A549 (cell line): ENCODE results near the gene LRRN4CL.

Experiments
- BHLHE40 ChIP-seq: IDR thresholded peaks from 2 replicates; pipeline ENCODE4 v1.6.1; 2012; ENCODE audit warnings: low read depth, low read length, inconsistent platforms
- CHD4 ChIP-seq: fragments of 200-600 bp; sonication (generic); IDR thresholded peaks from 2 replicates; pipeline ENCODE4 v1.6.1; 2016; ENCODE audit warnings: antibody characterized with exemption, mild to moderate bottlenecking, borderline replicate concordance
- CTCF ChIP-seq: fragments of >200 bp; sonication (Bioruptor Twin); formaldehyde crosslinking; IDR thresholded peaks from 3 replicates; pipeline ENCODE4 v1.5.1; 2016
- EP300 ChIP-seq, 2 experiments: fragments of >200 bp; sonication (Bioruptor Twin); formaldehyde crosslinking; IDR thresholded peaks; 2 replicates in 1 of 2; 3 replicates in 1 of 2; pipeline ENCODE4 v1.6.1; 2016 to 2017
- HDAC2 ChIP-seq: fragments of 200-600 bp; sonication (generic); IDR thresholded peaks from 2 replicates; pipeline ENCODE4 v1.6.1; 2016
- PBX3 ChIP-seq: IDR thresholded peaks from 2 replicates; pipeline ENCODE4 v1.6.1; 2012
- POLR2A ChIP-seq: IDR thresholded peaks from 2 replicates; pipeline ENCODE4 v1.6.1; 2012; ENCODE audit warnings: mild to moderate bottlenecking, low read length
- POLR2AphosphoS2 ChIP-seq: conservative IDR thresholded peaks from 2 replicates; pipeline ENCODE4 v1.6.1; 2012; ENCODE audit warnings: low read length, improper control_type of control experiment, inconsistent platforms
- RCOR1 ChIP-seq: fragments of 150-350 bp; IDR thresholded peaks from 2 replicates; pipeline ENCODE4 v1.6.1; 2014; ENCODE audit warnings: antibody characterized with exemption, low read length, low read depth
- REST ChIP-seq: fragments of 200-600 bp; sonication (generic); IDR thresholded peaks from 2 replicates; pipeline ENCODE4 v1.6.1; 2016; ENCODE audit warnings: antibody characterized with exemption, mild to moderate bottlenecking, moderate library complexity
- RFX5 ChIP-seq: fragments of 450-650 bp; IDR thresholded peaks from 2 replicates; pipeline ENCODE4 v1.7.1; 2014; ENCODE audit warnings: antibody characterized with exemption, mild to moderate bottlenecking, moderate library complexity
- SMC3 ChIP-seq: fragments of >200 bp; sonication (Bioruptor Twin); formaldehyde crosslinking; IDR thresholded peaks from 3 replicates; pipeline ENCODE4 v1.6.1; 2018; ENCODE audit warnings: inconsistent platforms

- TF ChIP-seq CTCF (no peak), SMC3 (no peak), RFX5 (no peak), POLR2A (no peak), POLR2AphosphoS2 (no peak), RCOR1 (no peak), BHLHE40 (no peak), REST (no peak), HDAC2 (no peak), PBX3 (no peak), EP300 (IDR thresholded peaks at IDR 0.05) (no peak), CHD4 (no peak)
Measured at GRCh38 chr11:62688491-62688890, 839 bp downstream of the LRRN4CL start.
